Measurements from ENCODE around the gene UTP14C. TPM values are rescaled to one million over a fixed set of nuclear protein-coding genes. Genes with fewer than 3 reads are reported as not detected.

Gene UTP14C, protein sequence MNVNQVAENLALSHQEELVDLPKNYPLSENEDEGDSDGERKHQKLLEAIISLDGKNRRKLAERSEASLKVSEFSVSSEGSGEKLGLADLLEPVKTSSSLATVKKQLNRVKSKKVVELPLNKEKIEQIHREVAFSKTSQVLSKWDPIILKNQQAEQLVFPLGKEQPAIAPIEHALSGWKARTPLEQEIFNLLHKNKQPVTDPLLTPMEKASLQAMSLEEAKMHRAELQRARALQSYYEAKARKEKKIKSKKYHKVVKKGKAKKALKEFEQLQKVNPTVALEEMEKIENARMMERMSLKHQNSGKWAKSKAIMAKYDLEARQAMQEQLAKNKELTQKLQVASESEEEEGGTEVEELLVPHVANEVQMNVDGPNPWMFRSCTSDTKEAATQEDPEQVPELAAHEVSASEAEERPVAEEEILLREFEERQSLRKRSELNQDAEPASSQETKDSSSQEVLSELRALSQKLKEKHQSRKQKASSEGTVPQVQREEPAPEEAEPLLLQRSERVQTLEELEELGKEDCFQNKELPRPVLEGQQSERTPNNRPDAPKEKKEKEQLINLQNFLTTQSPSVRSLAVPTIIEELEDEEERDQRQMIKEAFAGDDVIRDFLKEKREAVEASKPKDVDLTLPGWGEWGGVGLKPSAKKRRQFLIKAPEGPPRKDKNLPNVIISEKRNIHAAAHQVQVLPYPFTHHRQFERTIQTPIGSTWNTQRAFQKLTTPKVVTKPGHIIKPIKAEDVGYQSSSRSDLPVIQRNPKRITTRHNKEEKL
- 10 to 100 TPM; 19.1 to 26.1 TPM for total RNA-seq

DNA sequence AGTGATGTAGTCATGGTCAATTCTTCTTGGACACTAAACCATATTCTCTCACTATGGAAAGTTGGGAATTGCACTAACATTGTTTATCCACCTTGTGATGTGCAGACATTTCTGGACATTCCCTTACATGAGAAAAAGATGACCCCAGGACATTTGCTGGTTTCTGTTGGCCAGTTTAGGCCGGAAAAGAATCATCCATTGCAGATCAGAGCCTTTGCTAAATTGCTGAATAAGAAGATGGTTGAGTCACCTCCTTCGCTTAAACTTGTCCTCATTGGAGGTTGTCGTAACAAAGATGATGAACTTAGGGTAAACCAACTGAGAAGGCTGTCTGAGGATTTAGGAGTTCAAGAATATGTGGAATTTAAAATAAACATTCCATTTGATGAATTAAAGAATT lies at the start of gene UTP14C:
UTP14C (plus strand) TSS at position 211 of the 400 bp plus-strand sequence. CDS start 4,114 bp downstream, outside the sequence.
- Histone ChIP-seq H3K9me3 (no peaks in the 10 kb centered on the region), H3K36me3 (no peaks in the 10 kb centered on the region)
- intact Hi-C loops (cut with DNase I): no loop called here

DNA sequence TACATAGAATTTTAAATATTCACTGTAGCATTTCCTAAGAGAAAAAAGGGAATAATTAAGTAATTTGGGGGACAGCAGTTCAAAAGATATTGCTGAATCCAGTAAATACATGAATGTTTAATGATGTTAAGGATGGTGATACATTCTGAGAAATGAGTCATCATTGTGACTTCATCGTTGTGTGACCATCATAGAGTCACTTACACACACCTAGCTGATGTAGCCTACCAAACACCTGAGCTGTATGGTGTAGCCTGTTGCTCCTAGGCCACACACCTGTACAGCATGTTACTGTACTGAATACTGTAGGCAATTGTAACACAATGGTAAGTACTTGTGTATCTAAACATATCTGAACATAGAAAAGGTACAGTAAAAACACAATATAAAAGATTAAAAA lies 48.1 kb upstream of the UTP14C start:
- H3K27me3 ChIP-seq (replicated peaks; ENCODE audit: insufficient read depth): no peaks in the 10 kb centered on the region
- no peak for TF ChIP-seq POLR2AphosphoS5 (IDR thresholded peaks at IDR 0.05)
- TF ChIP-seq POLR2A (IDR thresholded peaks at IDR 0.05): no peak
- TF ChIP-seq, protein P1, sequence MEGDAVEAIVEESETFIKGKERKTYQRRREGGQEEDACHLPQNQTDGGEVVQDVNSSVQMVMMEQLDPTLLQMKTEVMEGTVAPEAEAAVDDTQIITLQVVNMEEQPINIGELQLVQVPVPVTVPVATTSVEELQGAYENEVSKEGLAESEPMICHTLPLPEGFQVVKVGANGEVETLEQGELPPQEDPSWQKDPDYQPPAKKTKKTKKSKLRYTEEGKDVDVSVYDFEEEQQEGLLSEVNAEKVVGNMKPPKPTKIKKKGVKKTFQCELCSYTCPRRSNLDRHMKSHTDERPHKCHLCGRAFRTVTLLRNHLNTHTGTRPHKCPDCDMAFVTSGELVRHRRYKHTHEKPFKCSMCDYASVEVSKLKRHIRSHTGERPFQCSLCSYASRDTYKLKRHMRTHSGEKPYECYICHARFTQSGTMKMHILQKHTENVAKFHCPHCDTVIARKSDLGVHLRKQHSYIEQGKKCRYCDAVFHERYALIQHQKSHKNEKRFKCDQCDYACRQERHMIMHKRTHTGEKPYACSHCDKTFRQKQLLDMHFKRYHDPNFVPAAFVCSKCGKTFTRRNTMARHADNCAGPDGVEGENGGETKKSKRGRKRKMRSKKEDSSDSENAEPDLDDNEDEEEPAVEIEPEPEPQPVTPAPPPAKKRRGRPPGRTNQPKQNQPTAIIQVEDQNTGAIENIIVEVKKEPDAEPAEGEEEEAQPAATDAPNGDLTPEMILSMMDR (IDR thresholded peaks at IDR 0.05): no peak
- no peaks in the 10 kb centered on the region for H3K36me3 ChIP-seq
- no peak for DNase-seq (ENCODE audit: low spot score)
- H3K4me1 ChIP-seq (replicated peaks): no peaks in the 10 kb centered on the region
- WGBS: 78% methylated on average over 1 of the region's 1 CpG
- intact Hi-C loops (cut with DNase I): no loop called here
- no peaks in the 10 kb centered on the region for H3K9me3 ChIP-seq
- H3K27ac ChIP-seq: no peak overlapping the region
- H3K4me3 ChIP-seq: no peak overlapping the region

More for the DNA sequence above, at the start of gene UTP14C:
- no peaks in the 10 kb centered on the region for H3K4me1 ChIP-seq (replicated peaks)
- no peak for DNase-seq (ENCODE audit: low spot score)
- H3K27me3 ChIP-seq (replicated peaks; ENCODE audit: insufficient read depth): no peaks in the 10 kb centered on the region
- TF ChIP-seq, protein P1 (IDR thresholded peaks at IDR 0.05): no peak
- TF ChIP-seq POLR2A (IDR thresholded peaks at IDR 0.05) (no peak), POLR2AphosphoS5 (IDR thresholded peaks at IDR 0.05) (no peak)
- no peak within 1 kb of the TSS for H3K4me3 ChIP-seq
- H3K27ac ChIP-seq: no peak within 1 kb of the TSS
- WGBS: 99% methylated on average over 3 of the region's 3 CpGs

DNA sequence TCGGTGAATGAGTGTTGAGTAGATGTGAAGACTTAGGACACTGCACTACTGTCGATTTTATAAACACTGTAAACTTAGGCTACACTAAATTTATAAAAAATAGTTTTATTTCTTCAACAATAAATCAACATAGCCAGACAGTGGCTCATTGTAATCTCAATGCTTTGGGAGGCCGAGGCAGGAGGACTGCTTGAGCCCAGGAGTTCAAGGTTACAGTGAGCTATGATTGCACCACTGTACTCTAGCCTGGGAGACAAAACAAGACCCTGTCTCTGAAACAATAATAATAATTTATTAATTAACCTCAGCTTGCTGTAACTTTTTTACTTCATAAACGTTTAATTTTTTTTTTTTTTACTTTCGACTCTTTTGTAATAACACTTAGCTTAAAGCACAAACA lies 47.6 kb upstream of the UTP14C start:
- no peaks in the 10 kb centered on the region for H3K9me3 ChIP-seq
- no peak for TF ChIP-seq POLR2A (IDR thresholded peaks at IDR 0.05)
- TF ChIP-seq, protein P1 (IDR thresholded peaks at IDR 0.05): no peak
- no peak for TF ChIP-seq POLR2AphosphoS5 (IDR thresholded peaks at IDR 0.05)
- H3K27ac ChIP-seq: no peak overlapping the region
- H3K36me3 ChIP-seq: no peaks in the 10 kb centered on the region
- no peak overlapping the region for H3K4me3 ChIP-seq
- DNase-seq (ENCODE audit: low spot score): no peak
- no peaks in the 10 kb centered on the region for H3K4me1 ChIP-seq (replicated peaks)
- no peaks in the 10 kb centered on the region for H3K27me3 ChIP-seq (replicated peaks; ENCODE audit: insufficient read depth)
- intact Hi-C loops (cut with DNase I): no loop called here
- 97% methylated on average over 5 of the region's 5 CpGs for WGBS

DNA sequence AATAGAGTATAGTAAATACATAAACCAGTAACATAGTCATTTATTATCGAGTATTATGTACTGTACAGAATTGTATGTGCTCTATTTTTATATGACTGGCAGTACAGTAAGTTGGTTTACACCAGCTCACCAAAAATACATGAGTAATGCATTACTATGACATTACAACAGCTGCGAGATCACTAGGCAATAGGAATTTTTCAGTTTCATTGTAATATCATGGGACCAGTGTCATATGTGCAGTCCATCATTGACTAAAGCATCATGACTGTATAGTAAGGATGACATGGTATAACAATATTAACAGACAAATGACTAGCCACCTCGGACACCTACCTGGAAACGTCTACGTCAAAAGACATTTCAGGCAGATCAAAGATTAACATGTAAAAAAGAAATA lies 46.9 kb upstream of the UTP14C start:
- no peak for DNase-seq (ENCODE audit: low spot score)
- Histone ChIP-seq H3K27me3 (replicated peaks; ENCODE audit: insufficient read depth) (no peaks in the 10 kb centered on the region), H3K4me1 (replicated peaks) (no peaks in the 10 kb centered on the region), H3K27ac (no peak overlapping the region), H3K36me3 (no peaks in the 10 kb centered on the region), H3K9me3 (no peaks in the 10 kb centered on the region), H3K4me3 (no peak overlapping the region)
- WGBS: 87% methylated on average over 5 of the region's 5 CpGs
- intact Hi-C loops (cut with DNase I): no loop called here
- TF ChIP-seq POLR2A (IDR thresholded peaks at IDR 0.05): no peak
- TF ChIP-seq, protein P1 (IDR thresholded peaks at IDR 0.05): no peak
- TF ChIP-seq POLR2AphosphoS5 (IDR thresholded peaks at IDR 0.05): no peak
